Stimulated activated CD4-positive, alpha-beta T cell treated with anti-CD3 and anti-CD28 coated beads, TNF-alpha, amount 100 ng/mL, for 4 hours (primary cell): Measurements from ENCODE around the gene ZNF485.
A peak's percentile ranks its signal among the peaks of the same experiment; 100 is the strongest.
"Not testable (repeated sequence)": the region's sequence is repeated elsewhere in the genome, so short reads cannot be mapped to it uniquely, and the experiment has no call there.

Source experiments
- DNase-seq, 3 experiments: peaks; one replicate each; pipeline ENCODE4 v3.0.0-alpha.2; 2020; ENCODE audit warnings: low read depth in 3 of 3

Gene ZNF485

GRCh38 chr10:43606323-43607198 lies at the start of gene ZNF485:
Gene ZNF485 (plus strand): TSS chr10:43606438. CDS start chr10:43607051, 613 bp downstream.
- peak; percentile 41 to 62 (median 57) for DNase-seq

DNA sequence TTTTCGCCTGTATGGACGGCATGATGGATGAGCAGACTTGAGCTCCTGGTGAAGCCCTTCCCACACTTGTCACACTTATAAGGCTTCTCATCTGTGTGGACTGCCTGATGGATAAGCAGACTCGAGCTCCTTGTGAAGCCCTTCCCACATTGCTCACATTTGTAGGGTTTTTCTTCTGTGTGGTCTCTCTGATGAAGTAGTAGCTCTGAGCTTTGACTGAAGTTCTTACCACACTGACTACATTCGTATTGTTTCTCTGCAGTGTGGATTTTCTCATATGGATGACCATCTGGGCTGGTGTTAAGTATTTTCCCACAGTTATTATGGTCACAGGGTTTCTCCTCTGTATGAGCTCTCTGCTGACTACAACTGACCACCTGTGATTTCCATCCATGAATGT lies 49.0 kb upstream of the ZNF485 start:
- no peak for DNase-seq

GRCh38 chr10:43569681-43570080 lies 36.6 kb upstream of the ZNF485 start:
- no peak for DNase-seq

DNA sequence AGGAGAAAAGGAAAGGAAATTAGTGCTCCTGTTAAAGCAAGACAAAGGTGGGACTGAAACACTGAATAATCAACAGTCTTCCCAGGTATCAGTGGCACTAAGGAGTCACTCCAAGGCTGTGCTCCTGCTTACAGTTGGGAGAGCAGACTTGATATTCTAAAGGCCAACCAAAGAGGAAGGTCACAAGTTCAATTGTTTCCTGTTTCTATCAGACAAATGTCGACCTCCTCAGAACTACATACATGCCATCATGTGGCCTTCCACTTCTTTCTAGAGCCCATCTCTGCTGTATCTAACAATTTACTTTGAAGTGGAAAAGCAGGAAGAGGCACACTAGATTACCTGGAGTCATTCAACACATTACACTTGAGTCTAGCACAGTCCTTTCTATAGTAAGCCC lies 35.3 kb upstream of the ZNF485 start:
- no peak for DNase-seq

DNA sequence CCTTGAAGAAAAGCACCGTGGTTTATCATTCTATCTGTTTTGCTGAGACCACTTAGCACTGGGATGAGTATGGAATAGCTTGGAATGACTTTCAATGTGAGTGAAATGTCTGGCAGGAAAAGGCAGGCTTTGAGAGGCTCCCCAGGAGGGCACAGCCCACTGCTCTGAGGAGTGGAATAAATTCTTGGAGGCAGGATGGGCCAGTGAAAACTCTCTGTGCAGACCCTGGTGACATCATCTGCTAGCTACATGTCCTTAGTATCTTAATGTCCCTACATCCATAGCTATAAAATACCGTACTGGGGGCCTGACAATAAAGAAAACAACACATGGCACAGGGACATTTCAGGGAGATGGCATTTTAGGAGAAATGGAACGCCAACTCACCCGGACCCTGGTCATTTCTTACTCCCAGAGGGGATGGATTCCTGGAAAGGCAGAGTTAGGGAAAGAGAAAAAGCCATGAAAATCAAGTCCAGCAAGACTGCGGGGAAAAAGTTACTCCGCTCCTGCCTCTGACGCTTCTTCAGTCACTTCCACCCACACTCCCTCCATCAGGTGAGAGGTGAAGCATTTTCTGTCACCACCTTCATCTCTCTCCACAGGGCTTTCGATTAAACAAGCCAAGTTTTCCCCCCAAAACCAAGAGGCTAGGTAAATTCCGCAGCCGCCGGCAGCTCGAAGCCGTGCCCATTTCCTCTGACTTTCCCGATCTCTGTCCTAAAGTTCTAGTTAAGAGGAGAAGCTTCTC lies 32.8 kb upstream of the ZNF485 start:
- no peak for DNase-seq

DNA sequence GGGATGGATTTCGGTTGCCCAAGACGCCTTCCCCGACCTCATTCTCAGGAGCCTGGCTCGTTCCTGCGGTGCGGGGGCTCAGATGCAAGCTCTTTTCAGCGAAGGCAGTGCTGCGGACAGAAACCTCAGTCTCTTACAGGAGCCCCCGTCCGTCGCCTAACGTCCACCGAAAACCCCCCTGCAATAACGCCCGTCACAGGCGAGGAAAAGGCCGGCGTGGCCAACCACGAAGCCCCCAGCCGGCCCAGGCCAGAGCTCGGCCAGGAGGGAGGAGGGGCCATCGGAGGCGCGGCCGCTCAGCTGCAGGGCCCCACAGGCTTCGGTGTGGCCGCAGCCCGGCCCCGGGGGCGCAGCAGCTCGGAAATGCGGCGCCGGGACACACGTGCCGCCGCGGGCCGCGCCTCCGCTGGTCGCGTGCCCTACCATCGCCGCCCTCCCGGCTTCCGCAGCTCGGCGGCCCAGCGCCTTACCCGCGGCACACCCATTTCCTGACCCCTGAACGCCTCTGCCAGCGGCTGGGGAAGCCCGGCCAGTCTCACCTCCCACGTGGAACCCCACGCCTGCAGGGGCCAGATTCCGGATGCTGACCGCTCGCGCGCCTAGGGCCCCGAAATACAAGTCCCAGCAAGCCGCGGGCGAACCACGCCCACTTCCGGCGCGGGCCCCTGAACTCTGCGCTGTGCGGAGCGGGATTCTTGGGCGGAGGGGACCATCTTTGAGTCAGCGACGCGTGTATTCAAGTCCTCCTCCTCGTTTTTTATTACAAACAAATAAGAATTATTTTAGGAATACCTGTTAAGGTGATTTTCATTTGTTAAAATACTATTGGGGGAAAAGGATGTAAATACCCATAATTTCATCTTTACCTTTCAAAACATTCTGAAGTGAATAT lies 32.0 kb upstream of the ZNF485 start, which contains the start of gene ZNF239:
Gene ZNF239, minus strand, starts transcription at position 616 of the 892 bp plus-strand sequence. CDS start 16,537 bp downstream, outside the sequence.
- peak; percentile 66 to 78 (median 66) for DNase-seq

DNA sequence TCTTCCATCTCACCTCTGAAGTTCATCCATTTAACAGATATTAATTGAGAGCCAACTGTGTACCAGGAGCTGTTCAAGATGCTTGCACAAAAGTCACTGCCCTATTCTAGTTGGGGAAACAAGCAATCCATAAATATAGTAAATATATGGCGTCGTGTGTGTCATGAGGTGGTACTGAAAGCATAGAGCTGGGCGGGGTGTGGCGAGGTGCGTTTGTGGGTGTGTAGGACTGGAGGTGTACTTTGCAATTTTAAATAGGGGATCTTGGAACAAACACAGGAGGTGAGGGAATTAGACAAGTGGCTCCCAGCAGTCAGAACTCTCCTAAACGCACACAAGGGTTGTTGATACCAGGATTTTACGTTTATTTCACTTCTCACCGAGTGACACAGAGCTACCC lies 31.3 kb upstream of the ZNF485 start:
- no peak for DNase-seq

DNA sequence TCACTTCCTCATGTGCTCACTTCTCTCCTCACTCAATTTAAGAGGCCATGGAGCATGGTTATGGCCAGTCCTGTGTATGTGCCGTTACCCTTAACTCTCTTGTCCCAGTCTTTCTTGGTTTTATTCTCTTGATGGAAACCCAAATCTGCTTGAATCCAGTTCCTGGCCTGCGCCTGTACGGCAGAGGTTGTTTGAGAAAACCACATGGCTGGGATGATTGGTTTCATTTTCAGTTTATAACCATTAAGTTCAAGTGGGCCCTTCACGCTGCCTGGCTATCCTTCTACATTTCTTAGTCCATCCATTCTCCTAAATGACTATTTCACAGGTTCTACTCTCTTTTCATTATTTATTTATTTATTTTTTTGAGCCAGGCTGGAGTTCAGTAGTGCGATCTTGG lies 30.2 kb upstream of the ZNF485 start:
- DNase-seq = no peak

DNA sequence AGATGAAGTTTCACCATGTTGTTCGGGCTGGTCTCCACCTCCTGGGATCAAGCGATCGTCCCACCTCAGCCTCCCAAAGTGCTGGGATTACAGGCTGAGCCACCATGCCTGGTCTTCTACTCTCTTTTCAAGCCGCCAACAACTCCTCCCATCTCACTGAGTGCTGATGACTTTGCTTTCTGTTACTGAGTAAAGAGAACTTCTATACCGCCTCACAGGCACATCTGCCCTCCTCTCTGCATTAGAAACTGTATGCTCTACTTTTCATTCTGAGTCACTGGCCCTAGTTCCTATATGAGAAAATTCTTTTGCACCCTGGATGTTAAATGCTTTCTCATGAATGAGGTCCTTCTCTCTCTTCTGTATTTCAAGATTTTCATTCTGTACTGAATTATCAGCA lies 29.7 kb upstream of the ZNF485 start:
- no peak for DNase-seq

DNA sequence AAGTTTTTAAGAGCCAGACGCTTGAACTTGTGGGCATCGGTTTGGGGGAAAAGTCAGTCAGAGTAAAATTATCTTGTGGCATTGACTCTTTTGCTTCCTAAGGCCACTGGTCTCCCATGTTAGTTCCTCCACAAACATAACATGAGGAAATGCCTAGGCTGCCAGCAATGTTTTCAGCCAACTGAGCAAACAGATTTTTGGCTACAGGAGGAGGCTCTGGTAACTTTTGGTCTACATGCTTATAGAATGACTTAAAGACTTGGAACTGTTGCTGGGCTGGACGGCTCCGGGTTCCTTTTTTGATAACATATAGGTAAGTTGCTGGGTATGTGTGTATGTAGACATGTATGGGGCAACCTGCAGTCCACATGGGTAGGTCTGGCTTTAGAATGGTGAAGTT lies 22.2 kb upstream of the ZNF485 start:
- no peak for DNase-seq

DNA sequence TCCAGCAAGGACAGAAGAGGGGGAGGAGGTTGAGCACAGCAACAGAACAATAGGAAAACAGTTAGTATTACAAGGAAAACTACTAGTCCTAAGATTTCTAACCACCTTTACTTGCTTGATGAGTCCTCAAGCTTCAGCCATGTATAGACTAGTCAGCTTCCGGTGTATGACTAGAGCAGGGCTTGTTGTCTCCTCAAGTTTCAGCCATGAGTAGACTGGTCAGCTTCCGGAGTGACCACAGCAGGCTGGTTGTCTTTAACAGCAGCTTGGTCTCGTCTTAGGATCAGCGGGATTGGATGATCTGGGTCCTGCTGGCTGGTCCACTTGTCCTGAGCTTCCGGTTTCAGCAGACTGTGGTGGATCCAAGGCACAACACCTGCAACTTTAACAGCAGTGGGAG lies 21.2 kb upstream of the ZNF485 start:
- no peak for DNase-seq

- no peak for DNase-seq
Measured at GRCh38 chr10:43585981-43586729, 20.1 kb upstream of the ZNF485 start.

- DNase-seq = not testable (repeated sequence)
Measured at GRCh38 chr10:43586730-43587115, 19.5 kb upstream of the ZNF485 start.

GRCh38 chr10:43591303-43591904 lies 14.8 kb upstream of the ZNF485 start:
- no peak for DNase-seq

GRCh38 chr10:43594944-43595589 lies 11.2 kb upstream of the ZNF485 start:
- no peak for DNase-seq

- no peak for DNase-seq
Measured at GRCh38 chr10:43595739-43596298, 10.4 kb upstream of the ZNF485 start.

GRCh38 chr10:43596546-43596945 lies 9.7 kb upstream of the ZNF485 start:
- no peak for DNase-seq

DNA sequence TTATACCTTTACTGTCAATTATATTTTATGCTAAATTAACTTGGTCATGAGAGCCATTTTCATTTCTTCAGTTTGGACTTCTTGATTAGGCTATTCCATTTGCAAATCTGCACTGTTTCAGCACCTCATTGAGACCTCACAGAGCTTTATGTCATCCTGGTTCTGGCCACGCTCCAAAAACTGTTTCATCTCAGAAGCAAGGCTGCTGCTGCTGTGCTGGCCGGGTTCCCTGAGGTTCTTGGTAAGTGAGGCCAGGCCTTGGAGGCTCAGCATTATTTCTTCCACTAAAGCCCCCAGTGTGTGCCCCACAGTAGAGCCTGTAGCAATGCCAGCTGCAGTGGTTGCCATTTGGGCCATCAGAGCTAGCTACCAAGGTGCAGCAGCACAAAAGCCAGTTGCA lies 7.8 kb upstream of the ZNF485 start:
- DNase-seq = no peak

DNA sequence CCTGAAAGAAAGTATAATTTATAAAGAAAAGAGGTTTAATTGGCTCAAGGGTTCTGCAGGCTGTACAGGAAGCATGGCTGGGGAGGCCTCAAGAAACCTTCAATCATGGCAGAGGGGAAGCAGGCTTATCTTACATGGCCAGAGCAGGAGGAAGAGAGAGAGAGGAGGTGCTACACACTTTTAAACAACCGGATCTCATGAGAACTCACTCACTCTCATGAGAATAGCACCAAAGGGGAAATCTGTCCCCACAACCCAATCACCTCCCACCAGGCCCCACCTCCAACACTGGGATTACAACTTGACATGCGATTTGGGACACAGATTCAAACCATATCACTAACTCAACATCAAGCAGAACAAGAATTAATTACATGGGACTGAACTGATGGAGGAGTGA lies 6.9 kb upstream of the ZNF485 start:
- DNase-seq = no peak

DNA sequence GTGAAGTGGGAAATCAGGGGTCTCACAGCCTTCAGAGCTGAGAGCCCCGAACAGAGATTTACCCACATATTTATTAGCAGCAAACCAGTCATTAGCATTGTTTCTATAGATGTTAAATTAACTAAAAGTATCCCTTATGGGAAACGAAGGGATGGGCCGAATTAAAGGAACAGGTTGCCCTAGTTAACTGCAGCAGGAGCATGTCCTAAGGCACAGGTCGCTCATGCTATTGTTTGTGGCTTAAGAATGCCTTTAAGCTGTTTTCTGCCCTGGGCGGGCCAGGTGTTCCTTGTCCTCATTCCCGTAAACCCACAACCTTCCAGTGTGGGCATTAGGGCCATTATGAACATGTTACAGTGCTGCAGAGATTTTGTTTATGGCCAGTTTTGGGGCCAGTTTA lies 4.7 kb upstream of the ZNF485 start:
- DNase-seq = not testable (repeated sequence)
